Measurements from ENCODE around the gene AP5Z1.

Gene AP5Z1

DNA sequence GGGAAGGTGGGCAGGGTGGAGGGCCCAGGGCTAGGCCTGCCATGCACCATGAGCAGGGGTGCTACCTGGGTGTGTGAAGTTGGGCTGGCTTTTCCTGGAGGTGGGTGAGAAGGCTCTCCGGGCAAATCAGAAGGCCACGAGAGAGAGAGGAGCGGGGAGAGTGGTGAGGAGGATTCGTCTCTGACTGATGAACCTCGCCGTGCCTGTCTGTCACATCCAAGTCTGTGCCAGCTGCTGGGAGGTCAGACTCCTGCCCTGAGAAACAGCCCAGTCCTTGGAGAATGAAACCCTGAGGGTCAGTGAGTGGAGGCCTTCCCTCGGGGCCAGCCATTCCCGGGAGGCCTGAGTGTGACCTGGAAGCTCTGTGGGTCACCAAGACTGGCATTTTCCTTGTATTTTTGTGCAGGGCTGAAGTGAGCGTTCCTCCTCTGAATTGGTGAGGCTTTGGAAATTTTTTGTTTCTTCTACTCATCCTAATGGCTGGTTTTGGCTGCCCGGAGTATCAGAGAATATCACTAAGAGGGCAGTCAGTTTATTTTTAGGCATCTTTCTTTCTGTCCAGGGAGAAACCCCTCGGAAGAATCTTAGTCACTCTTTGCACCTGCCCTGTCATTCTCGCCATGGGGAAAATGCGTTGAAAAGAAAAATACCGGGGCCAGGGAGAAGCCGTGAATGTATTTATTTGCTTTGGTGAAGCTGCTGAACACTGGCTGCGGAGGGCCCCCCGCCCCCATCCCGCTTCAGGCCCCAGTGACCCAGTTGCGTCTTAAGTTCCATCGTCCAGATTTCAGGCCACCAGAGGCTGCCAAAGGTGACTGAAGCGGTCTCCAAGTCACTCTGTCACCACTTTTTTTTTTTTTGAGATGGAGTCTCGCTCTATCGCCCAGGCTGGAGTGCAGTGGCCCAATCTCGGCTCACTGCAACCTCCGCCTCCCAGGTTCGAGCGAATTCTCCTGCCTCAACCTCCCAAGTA lies 6.5 kb upstream of the AP5Z1 start:
- no peak for DNase-seq

DNA sequence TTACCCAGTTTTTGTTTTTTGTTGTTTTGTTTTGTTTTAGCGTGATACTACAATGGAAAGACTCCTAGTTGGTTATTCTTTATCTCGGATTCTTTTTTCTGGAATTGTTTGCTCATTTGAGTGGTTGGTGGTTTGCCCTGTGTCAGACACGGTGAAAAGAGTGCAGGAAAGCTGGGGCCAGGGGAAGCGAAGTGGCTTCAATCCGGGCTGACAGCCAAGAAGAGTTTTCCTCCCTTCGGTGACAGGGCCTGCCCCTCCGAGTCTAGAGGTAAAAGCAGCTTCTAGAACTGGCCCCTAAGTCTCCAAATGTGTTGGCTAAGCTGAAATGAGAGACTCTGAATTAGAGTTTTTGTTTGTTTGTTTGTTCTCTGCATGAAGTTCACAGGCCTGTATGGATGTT lies 5.7 kb upstream of the AP5Z1 start:
- no peak for DNase-seq

DNA sequence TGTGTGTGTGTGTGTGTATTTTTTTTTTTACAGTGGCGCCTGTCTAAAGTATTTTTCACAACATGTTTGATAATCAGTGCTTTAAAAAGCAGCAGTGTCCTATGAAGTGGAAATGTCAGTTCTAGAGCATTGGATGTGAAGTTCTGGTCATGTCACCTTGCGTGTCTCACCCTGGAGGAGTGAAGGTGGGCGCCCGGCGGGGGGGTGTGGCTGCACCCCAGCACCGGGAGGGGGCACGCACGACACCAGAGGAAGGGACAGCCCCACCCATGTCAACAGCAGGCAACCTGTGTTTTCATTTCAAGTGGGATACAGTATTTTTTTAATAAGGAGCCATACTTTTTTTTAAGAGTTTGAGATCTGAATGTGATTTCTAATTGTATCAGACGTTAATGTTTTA lies 4.5 kb upstream of the AP5Z1 start:
- no peak for DNase-seq

DNA sequence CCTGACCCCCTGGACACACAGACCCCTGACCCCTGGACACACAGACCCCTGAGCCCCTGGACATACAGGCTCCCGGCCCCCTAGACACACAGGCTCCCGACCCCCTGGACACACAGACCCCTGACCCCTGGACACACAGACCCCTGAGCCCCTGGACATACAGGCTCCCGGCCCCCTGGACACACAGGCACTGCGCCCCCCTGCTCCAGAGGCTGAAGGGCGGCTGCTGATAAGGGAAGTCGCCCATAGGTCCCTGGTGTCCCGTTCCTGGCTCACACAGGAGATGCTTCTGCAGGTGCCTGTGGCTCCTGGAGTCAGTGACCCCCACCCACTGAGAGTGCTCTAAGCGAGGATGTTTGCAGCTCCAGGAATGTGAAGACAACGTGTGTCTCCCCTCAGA lies 3.7 kb upstream of the AP5Z1 start:
- no peak for DNase-seq

DNA sequence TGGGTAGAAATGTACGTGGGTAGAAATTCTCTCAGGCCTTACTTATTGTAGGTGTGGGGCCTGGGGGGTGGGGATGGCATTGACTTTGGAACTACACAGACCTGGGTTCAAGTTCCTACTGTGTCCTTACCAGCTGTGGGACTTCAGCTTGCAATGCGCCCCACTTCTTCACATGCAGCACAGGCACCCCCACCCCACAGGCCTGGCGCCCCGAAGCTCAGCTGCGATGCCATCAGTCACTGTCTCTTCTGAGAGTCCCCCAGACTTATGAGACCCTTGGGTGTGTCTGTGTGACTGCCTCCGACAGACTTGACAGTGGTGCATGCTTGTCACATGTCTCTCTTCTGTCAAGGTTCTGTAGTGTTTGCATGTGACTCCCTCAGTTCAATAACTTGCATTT lies 3.1 kb upstream of the AP5Z1 start:
- DNase-seq: no peak

DNA sequence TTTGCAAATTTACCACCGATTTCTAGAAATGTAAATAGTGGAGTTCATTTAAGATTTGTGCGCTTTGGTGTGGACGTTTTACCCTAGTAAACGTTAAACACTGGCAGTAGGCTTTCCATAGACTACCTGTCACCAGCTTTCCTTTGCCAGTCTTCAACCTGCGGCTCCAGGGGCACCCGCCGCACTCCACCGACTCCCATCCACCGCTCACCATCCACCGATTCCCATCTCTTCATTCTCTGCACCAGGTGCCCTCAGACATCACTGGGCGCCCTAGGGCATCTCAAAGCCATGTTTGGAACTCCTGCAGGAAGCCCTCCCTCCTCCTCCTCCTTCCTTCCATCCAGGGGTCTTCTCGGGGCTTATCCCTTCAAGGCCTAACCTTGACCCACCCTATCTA lies 1.4 kb upstream of the AP5Z1 start:
- DNase-seq: no peak

DNA sequence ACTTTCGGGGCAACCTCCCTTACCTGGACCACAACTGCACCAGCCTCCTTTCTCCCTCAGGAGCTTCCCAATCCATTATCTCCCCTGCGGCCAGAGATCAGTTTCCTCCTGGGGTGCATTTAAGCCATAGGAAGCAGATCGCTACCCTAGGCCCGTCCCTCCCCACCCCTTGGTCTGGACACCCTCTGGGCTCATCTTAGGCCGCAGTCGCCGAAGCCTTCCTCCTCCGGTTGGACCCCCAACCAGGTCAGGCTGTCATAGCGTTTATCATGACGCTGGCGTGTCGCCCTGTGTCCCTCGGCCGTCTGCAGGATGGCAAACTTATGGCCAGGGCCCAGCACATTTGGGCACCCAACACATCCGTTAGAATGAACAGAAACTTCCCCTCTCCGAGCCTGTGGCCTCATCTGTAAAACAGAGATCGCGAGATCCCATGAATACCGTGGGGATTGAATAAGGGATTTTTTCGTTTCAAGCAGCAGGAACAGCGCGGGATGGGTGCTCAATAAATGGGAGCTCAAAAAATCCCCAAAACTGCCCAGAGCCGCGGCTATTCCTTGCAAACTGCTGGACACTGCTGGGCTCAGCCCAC lies 669 bp upstream of the AP5Z1 start:
- DNase-seq: no peak

DNA sequence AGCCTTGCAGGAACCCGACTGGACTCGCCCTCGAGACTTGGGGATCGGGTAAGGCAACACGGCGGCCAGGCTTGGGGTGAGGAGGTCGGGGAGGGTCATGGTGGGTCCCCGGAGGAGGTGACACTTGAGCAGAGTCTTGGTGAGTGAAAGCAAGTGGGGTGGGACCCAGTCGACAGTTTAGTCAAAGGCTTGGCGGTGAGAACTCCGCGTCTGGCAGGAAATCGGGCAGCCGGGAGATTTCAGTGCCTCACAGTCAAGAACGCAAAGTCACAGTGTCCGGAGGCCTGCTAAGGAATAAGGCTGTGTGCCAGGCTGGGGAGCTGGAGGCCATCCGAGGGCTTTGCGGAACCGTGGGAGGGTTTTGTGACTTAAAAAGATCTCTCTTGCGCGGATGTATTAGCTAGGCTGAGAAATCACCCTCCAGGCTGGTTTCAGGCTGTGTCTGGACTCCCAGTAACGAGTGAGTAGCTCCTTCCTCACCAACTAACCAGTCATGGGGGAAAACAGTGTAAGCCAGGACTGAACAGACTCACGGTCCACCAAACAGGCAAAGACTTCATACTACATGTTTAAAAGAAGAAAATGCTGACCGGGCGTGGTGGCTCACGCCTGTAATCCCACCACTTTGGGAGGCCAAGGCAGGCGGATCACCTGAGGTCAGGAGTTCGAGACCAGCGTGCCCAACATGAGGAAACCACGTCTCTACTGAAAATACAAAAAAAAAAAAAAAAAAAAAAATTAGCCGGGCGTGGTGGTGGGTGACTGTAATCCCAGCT lies 613 bp downstream of the AP5Z1 start:
- peak; percentile 46 for DNase-seq

DNA sequence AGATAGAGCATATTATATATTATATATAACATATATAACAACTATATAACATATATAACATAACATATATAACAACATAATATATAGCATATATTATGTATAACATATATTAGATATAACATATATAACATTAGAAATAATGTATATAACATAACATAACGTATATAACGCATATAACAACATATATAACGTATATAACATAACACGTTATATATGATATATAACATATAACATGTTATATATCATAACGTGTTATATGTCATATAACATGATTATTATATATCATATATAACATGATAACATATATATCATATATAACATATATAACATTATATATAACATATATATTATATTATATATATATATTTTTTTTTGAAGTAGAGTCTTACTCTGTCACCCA lies 3.7 kb downstream of the AP5Z1 start:
- DNase-seq: no peak

DNA sequence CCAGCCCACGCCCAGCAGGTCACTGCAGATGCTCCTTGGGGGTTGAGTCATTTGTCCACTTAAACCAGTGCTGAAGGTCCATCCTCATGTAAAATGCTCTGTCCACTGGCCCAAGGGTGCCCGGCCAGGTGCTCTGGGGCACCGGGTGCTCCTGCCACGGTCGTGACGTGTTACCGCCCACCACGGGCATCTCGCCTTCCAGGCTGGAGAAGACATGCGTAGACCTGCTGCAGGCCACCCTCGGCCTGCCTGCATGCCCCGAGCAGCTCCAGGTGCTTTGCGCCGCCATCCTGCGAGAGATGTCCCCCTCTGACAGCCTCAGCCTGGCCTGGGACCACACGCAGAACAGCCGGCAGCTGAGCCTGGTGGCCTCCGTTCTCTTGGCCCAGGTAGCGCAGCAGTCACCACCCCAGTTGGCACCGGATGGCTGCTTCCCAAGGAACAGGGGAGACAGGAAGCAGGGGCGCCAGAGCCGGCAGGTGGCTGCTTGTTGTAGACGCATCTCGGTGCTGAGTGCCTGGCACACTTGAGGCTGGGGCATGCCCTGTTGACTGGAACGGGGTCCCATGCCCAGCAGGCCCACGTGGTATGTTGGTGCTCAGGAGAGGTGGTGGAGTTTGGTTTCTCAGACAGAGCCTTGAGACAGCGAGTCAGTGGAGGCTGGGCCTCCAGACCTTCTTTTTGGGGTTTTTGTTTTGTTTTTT lies 6.1 kb downstream of the AP5Z1 start:
- no peak for DNase-seq

DNA sequence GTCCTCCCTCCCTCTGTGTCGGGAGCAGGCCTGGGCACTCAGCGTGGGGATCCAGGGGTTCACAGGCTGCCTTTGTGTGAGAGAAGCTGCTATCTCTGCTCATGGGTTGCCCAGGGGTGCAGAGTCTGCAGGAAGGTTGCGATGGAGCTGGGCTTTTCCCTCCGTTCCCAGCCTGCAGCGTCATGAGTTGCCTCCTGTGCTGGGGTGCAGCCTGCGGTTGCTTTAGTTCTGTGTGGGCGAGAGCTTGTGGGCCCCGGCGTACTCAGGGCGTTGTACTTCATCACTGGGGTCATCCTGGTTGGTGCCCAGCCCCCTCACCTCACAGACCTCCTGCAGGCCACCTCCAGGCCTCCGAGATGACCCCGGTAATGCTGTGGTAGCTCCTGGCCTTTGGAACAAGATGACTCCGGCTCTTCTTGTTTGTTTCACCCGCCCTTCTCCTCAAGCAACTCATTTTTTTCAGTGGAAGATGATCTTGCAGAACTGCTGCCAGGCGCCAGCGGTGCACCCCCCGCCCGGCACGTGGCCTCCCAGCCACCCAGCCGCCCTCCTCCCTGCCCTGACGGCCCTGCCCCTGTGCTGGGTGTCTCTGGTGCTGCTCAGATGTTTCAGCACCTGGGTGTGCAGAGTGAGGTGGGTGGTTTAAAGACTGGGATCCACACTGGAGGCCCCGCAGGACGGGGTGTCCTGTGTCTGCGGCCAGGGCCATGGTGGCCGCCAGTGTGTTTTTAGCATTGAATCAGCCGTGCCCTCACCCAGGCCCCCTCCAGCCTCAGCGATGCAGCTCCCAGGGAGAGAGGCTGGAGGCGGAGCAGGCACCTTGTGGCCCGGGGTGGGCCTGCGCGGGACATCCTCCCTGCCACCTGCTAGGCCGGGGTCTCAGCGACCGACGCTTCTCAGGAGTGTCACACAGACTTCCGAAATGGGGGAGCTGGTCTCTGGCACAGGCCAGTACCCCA lies 7.2 kb downstream of the AP5Z1 start:
- no peak for DNase-seq

DNA sequence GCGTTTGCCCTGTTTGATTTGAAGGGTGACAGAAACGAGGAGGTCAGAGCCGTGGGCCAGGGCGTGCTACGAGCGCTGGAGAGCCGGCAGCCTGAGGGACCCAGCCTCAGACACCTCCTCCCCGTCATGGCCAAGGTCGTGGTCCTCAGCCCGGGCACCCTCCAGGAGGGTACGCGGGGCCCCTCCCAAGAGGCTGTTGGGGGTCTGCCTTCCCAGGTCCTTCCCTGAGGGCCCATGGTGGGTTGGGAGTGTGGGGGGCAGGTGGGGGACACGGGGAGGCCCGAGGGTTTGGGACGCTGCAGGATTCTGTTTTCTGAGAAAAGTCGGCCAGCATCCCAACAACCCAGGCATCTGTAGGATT lies 7.8 kb downstream of the AP5Z1 start:
- DNase-seq: no peak

DNA sequence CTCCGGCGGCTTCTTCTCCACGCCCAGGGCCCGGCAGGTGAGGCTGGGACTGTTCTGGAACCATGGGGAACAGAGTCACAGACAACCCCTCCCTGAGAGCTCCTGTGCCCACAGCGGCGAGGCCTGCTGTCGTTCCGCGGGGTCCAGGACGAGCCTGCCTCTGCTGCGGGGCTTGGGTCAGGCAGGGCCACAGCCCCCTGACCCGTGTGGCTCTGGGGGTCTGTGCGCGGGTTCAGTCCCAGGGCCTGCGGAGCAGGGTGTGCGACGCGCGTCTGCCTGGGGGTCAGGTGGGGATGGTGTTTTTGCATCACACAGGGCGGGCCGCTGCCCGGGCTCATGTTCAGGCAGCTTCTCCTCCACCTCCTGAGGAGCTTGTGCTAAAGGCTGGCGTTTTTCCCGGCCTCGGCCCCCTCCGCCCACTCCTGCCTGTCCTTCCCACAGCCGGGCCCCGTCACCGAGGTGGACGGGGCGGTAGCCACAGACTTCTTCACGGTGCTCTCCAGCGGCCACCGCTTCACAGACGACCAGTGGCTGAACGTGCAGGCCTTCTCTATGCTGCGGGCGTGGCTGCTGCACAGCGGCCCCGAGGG lies 8.4 kb downstream of the AP5Z1 start:
- DNase-seq: no peak

DNA sequence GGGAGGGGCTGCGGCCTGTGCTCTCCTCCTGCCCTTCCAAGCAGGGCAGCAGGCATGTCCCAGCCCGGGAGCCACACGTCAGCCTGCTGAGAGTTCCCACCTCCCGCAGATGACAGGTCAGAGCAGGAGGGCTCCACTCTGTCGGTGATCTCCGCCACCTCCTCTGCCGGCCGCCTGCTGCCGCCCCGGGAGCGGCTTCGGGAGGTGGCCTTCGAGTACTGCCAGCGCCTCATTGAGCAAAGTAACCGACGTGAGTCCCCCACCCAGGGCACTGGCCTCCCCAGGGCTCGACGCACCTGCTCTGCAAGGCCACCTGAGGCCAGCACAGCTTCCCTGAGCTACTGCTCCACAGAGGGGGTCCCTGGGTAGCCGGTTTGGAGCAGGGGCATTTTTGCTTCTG lies 9.4 kb downstream of the AP5Z1 start:
- no peak for DNase-seq

DNA sequence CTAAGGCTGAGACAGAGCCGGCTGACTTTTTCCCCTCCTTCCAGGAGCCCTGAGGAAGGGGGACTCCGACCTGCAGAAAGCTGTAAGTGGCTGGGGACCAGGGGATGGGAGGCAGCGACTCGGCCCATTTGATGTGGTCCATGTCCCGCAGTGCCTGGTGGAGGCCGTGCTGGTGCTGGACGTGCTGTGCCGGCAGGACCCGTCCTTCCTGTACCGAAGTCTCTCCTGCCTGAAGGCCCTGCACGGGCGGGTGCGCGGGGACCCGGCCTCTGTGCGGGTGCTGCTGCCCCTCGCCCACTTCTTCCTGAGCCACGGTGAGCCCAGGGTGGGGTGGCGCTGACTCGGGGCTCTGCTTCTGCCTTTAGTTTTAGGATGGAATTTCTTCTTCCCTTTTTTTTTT lies 9.9 kb downstream of the AP5Z1 start:
- no peak for DNase-seq

DNA sequence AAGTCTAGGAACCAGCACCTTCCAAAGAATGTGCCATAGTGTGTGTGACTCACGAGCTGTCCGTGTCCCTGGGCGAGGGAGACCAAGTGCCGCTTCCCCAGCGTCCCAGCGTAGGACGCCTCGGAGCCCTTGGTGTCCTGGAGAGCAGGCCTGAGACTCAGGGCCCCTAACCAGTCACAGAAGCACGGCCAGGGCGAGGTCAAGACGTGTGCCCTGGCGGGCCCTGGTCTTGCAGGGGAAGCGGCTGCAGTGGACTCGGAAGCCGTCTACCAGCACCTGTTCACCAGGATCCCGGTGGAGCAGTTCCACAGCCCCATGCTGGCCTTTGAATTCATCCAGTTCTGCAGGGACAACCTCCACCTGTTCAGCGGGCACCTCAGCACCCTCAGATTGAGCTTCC lies 10.6 kb downstream of the AP5Z1 start:
- no peak for DNase-seq

DNA sequence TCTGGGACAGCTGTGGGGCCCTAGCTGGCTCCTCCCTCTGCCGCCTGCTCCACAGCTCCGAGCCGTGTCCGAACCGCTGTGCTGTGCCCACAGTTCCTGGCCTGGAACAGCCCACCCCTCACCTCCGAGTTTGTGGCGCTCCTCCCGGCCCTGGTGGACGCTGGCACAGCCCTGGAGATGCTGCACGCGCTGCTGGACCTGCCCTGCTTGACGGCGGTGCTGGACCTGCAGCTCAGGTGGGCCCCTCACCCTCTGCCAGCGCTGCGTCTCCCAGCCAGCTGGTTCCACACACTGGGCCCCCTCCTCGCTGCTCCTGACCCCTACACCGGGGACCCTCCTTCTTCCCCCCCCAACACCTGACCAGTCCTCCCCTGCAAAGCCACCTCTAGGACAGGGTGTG lies 12.1 kb downstream of the AP5Z1 start:
- no peak for DNase-seq

DNA sequence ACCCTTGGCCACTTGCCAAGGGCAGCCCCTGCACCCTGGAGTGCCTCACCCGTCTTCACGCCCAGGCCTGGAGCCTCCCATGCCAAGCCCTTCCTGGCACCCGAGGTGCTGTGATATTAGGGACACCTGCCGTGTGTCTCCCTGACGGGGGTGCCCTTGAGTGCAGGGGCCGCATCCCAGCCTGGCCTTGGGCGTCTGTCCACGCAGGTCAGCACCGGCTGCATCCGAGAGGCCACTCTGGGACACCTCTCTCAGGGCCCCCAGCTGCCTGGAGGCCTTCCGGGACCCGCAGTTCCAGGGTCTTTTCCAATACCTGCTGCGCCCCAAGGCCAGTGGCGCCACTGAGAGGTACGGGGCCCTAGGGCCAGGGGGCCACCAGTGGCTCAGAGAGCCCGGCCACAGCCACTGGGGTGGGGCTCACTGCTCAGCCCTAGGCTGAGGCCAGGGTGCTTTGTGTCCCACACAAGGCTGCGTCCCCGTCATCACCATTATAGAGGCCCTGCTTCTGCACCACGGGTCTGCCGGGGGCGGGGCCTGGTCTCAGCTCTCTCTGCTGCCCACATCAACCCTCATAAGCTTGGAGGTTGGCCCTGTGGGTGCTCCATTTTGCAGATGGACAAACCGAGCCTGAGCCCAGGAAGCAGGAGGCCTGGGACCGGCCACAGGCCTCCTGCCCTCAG lies 12.7 kb downstream of the AP5Z1 start:
- no peak for DNase-seq

DNA sequence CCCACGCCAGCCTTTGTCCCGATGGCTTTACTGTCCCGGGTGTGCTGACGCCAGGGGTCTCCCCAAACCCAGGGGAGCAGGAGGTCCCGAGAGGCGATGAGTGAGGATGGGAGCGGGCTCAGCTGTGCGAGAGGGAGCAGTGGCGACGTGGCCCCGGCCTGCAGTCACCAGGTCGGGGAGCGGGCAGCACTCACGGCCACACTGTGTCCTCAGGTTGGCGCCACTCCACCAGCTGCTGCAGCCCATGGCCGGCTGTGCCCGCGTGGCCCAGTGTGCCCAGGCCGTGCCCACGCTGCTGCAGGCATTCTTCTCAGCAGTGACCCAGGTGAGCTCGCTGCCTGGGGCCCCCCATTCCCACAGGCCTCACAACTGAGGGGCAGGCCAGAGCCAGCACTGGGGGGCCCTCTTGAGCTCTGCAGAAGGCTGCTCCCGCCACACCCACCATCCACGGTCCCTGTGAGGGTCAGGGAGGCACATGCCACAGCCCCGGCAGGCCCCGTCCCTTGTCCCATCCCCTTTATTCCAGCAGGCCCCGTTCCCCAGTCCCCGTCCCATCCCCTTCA lies 13.3 kb downstream of the AP5Z1 start:
- no peak for DNase-seq

DNA sequence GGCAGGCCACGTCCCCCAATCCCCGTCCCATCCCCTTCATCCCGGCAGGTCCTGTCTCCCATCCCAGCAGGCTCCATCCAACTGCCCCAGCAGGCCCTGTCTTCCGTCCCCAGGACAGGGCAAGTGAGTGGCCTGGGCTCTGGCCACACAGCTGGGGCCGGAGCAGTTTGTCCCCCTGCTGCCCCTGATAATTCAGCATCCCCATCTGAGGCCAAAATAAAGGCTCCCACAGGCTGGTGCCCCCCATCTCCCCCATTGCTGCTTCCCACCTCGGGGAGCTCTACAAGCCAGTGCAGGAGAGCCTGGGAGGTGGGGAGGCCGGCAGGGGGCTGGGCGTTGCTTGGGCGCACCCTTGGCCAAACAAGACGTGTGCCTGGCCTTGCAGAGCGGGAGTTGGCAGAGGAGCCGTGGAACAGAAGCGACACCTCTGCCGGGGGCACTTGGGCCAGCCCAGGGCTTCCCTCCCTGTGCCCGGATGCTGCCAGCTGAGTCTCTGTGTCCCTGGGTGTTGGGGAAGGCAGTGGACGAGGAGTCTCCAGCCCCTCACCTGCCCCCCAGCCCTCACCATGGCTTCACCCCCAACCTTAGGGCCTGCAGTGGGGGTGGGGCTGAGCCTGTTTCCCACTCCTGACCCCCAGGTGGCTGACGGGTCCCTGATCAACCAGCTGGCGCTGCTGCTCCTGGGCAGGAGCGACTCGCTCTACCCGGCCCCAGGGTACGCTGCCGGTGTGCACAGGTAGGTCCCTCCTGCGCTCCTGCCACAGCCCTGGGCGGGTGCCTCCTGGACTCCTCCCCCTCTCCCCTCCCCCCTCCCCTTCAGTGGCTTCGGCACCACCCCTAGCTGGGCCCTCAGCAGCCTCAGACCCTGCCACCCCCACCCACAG lies 14.0 kb downstream of the AP5Z1 start:
- no peak for DNase-seq
